Measurements from ENCODE around the gene SLTM.
A peak's percentile ranks its signal among the peaks of the same experiment; 100 is the strongest.
"Not testable (repeated sequence)": the region's sequence is repeated elsewhere in the genome, so short reads cannot be mapped to it uniquely, and the experiment has no call there.

SLTM gene

GRCh38 chr15:58934974-58935373 is 1.5 kb upstream of the SLTM start:
- H3K27me3 Mint-ChIP-seq, ATAC-seq, H3K9me3 Mint-ChIP-seq, H3K27ac Mint-ChIP-seq, DNase-seq: not testable (repeated sequence)
- Mint-ChIP-seq H3K4me3 (peak overlapping the region; percentile 96 to 99), H3K4me1 (peaks cover 16% of the 10 kb centered on the region)

GRCh38 chr15:58934521-58934920 is 1.0 kb upstream of the SLTM start:
- Mint-ChIP-seq H3K27ac (peak overlapping the region in 1 of 2 donors; percentile 97), H3K4me3 (peak overlapping the region; percentile 96 to 99), H3K27me3 (no peaks in the 10 kb centered on the region), H3K4me1 (peaks cover 16% of the 10 kb centered on the region), H3K9me3 (no peaks in the 10 kb centered on the region)
- ATAC-seq (no peak), DNase-seq (no peak)

- Mint-ChIP-seq H3K9me3 (no peaks in the 10 kb centered on the region), H3K4me1 (peaks cover 16% of the 10 kb centered on the region), H3K4me3 (peak overlapping the region; percentile 96 to 99), H3K27ac (peak overlapping the region; percentile 97 to 98), H3K27me3 (no peaks in the 10 kb centered on the region)
- ATAC-seq: no peak
- no peak for DNase-seq
Measured at GRCh38 chr15:58934114-58934447, 602 bp upstream of the SLTM start.

GRCh38 chr15:58932710-58933280 is 684 bp downstream of the SLTM start:
- Mint-ChIP-seq H3K9me3 (no peaks in the 10 kb centered on the region), H3K4me3 (peak overlapping the region; percentile 89 to 91), H3K4me1 (peaks cover 16% of the 10 kb centered on the region), H3K27me3 (no peaks in the 10 kb centered on the region), H3K27ac (peak overlapping the region; percentile 98 to 99)
- DNase-seq (no peak), ATAC-seq (no peak)

GRCh38 chr15:58931987-58932588 is 1.4 kb downstream of the SLTM start:
- ATAC-seq (no peak), DNase-seq (peak in 1 of 2 donors; percentile 9)
- peaks cover 16% of the 10 kb centered on the region for H3K4me1 Mint-ChIP-seq
- H3K27me3 Mint-ChIP-seq: no peaks in the 10 kb centered on the region
- no peaks in the 10 kb centered on the region for H3K9me3 Mint-ChIP-seq
- peak overlapping the region; percentile 98 to 99 for H3K27ac Mint-ChIP-seq
- H3K4me3 Mint-ChIP-seq: peak overlapping the region; percentile 89 to 91

GRCh38 chr15:58929891-58930416 is 3.5 kb downstream of the SLTM start:
- Mint-ChIP-seq H3K27me3 (no peaks in the 10 kb centered on the region), H3K27ac (peak overlapping the region in 1 of 2 donors; percentile 67), H3K9me3 (no peaks in the 10 kb centered on the region), H3K4me1 (peaks cover 25% of the 10 kb centered on the region), H3K4me3 (no peak overlapping the region)
- DNase-seq (no peak), ATAC-seq (no peak)

- no peak overlapping the region for H3K4me3 Mint-ChIP-seq
- no peaks in the 10 kb centered on the region for H3K9me3 Mint-ChIP-seq
- no peak for ATAC-seq
- H3K4me1 Mint-ChIP-seq: peaks cover 22% of the 10 kb centered on the region
- DNase-seq: no peak
- no peaks in the 10 kb centered on the region for H3K27me3 Mint-ChIP-seq
- H3K27ac Mint-ChIP-seq: no peak overlapping the region
Measured at GRCh38 chr15:58926823-58927222, 6.7 kb downstream of the SLTM start.

GRCh38 chr15:58924327-58924726 is 9.2 kb downstream of the SLTM start:
- DNase-seq (no peak), ATAC-seq (no peak)
- Mint-ChIP-seq H3K9me3 (no peaks in the 10 kb centered on the region), H3K27ac (no peak overlapping the region), H3K27me3 (no peaks in the 10 kb centered on the region), H3K4me3 (no peak overlapping the region), H3K4me1 (peaks cover 16% of the 10 kb centered on the region)

- no peak for DNase-seq
- H3K27me3 Mint-ChIP-seq: no peaks in the 10 kb centered on the region
- no peak overlapping the region for H3K4me3 Mint-ChIP-seq
- H3K4me1 Mint-ChIP-seq: peaks cover 16% of the 10 kb centered on the region
- H3K9me3 Mint-ChIP-seq: no peaks in the 10 kb centered on the region
- no peak for ATAC-seq
- no peak overlapping the region for H3K27ac Mint-ChIP-seq
Measured at GRCh38 chr15:58923696-58924300, 9.7 kb downstream of the SLTM start.

- H3K4me1 Mint-ChIP-seq: peaks cover 16% of the 10 kb centered on the region
- H3K4me3 Mint-ChIP-seq: no peak overlapping the region
- H3K27me3 Mint-ChIP-seq: no peaks in the 10 kb centered on the region
- no peak for ATAC-seq
- peak overlapping the region in 1 of 2 donors; percentile 6 for H3K27ac Mint-ChIP-seq
- no peaks in the 10 kb centered on the region for H3K9me3 Mint-ChIP-seq
- no peak for DNase-seq
Measured at GRCh38 chr15:58923284-58923683, 10.2 kb downstream of the SLTM start.

GRCh38 chr15:58921267-58921790 is 12.2 kb downstream of the SLTM start:
- H3K27ac Mint-ChIP-seq: no peak overlapping the region
- DNase-seq (no peak), ATAC-seq (no peak)
- no peaks in the 10 kb centered on the region for H3K9me3 Mint-ChIP-seq
- no peak overlapping the region for H3K4me3 Mint-ChIP-seq
- H3K4me1 Mint-ChIP-seq: peaks cover 19% of the 10 kb centered on the region
- no peaks in the 10 kb centered on the region for H3K27me3 Mint-ChIP-seq

- not testable (repeated sequence) for ATAC-seq, H3K27ac Mint-ChIP-seq, H3K4me3 Mint-ChIP-seq, H3K27me3 Mint-ChIP-seq, H3K9me3 Mint-ChIP-seq, DNase-seq
- H3K4me1 Mint-ChIP-seq: peaks cover 17% of the 10 kb centered on the region
Measured at GRCh38 chr15:58920447-58920846, 13.0 kb downstream of the SLTM start.

GRCh38 chr15:58919232-58919631 is 14.2 kb downstream of the SLTM start:
- DNase-seq: no peak
- Mint-ChIP-seq H3K27me3 (no peaks in the 10 kb centered on the region), H3K27ac (no peak overlapping the region), H3K4me1 (peaks cover 20% of the 10 kb centered on the region), H3K4me3 (no peak overlapping the region), H3K9me3 (no peaks in the 10 kb centered on the region)
- ATAC-seq: no peak

GRCh38 chr15:58918239-58918638 is 15.2 kb downstream of the SLTM start:
- H3K27ac Mint-ChIP-seq: no peak overlapping the region
- no peak for ATAC-seq

GRCh38 chr15:58917613-58918129 is 15.8 kb downstream of the SLTM start:
- H3K27ac Mint-ChIP-seq, H3K4me3 Mint-ChIP-seq, H3K27me3 Mint-ChIP-seq, ATAC-seq, H3K9me3 Mint-ChIP-seq, DNase-seq: not testable (repeated sequence)
- peaks cover 15% of the 10 kb centered on the region for H3K4me1 Mint-ChIP-seq

More at GRCh38 chr15:58918239-58918638, 15.2 kb downstream of the SLTM start:
- H3K4me3 Mint-ChIP-seq: no peak overlapping the region
- peaks cover 15% of the 10 kb centered on the region for H3K4me1 Mint-ChIP-seq
- H3K9me3 Mint-ChIP-seq: no peaks in the 10 kb centered on the region
- H3K27me3 Mint-ChIP-seq: no peaks in the 10 kb centered on the region
- no peak for DNase-seq

GRCh38 chr15:58916962-58917361 is 16.5 kb downstream of the SLTM start:
- peaks cover 15% of the 10 kb centered on the region for H3K4me1 Mint-ChIP-seq
- no peaks in the 10 kb centered on the region for H3K27me3 Mint-ChIP-seq

More at GRCh38 chr15:58916962-58917361, 16.5 kb downstream of the SLTM start:
- Mint-ChIP-seq H3K4me3 (no peak overlapping the region), H3K9me3 (no peaks in the 10 kb centered on the region), H3K27ac (no peak overlapping the region)
- DNase-seq (no peak), ATAC-seq (no peak)
